GM12878 (cell line): ENCODE measurements around the gene VPS29. TPM values are rescaled to one million over a fixed set of nuclear protein-coding genes. Genes with fewer than 3 reads are reported as not detected.
A peak's percentile ranks its signal among the peaks of the same experiment; 100 is the strongest.

Experiments
- ATAC-seq: fragments of 200-7000 bp; cut with Tn5 transposase; 3 replicates; pipeline ENCODE4 v1.9.1; 2020; ENCODE audit warnings: mild to moderate bottlenecking, moderate library complexity
- BruUV-seq: library from RNA; stranded (reverse); fragments of 400-500 nt; replicated peaks from 2 replicates; lab custom pipeline; 2021; lab: Mats Ljungman, UMichigan
- CTCF ChIA-PET: fragments of 300-600 bp; sonication (Branson Sonifier 250); formaldehyde crosslinking; extraction: SDS; loops from one replicate; lab custom pipeline; 2021; ENCODE audit warnings: inconsistent platforms; lab: Yijun Ruan, JAX
- POLR2A ChIA-PET: fragments of 350-600 bp; formaldehyde crosslinking; extraction: SDS; loops from one replicate; lab custom pipeline; 2021; ENCODE audit warnings: inconsistent platforms; lab: Charles Lee
- RAD21 ChIA-PET: fragments of 300-600 bp; sonication (Branson Sonifier 250); formaldehyde crosslinking; loops from one replicate; lab custom pipeline; 2023; ENCODE audit warnings: antibody characterized with exemption; ENCODE audit not compliant: unreplicated experiment; lab: Charles Lee
- SMC1A ChIA-PET: fragments of 300-600 bp; sonication (Branson Sonifier 250); formaldehyde crosslinking; loops from one replicate; lab custom pipeline; 2023; ENCODE audit not compliant: unreplicated experiment, uncharacterized antibody; lab: Charles Lee
- DNase-seq: peaks from one replicate; pipeline ENCODE4 v3.0.0-alpha.2; 2011; ENCODE audit warnings: low read depth, low spot score
- FAIRE-seq: peaks from 3 replicates; lab custom pipeline; 2011; peaks lifted over from hg19 to GRCh38; lab: Jason Lieb, UNC
- H2AFZ ChIP-seq: 2 replicates; pipeline ENCODE4 v1.6.0; 2011; ENCODE audit warnings: low read depth, low read length, control low read depth; ENCODE audit not compliant: control insufficient read depth
- H3K27ac ChIP-seq: 2 replicates; pipeline ENCODE4 v1.5.1; 2011; ENCODE audit warnings: control low read depth; ENCODE audit not compliant: control insufficient read depth, insufficient read depth
- H3K27me3 ChIP-seq, 2 experiments: replicated peaks in 1 of 2; 2 replicates each; pipeline versions ENCODE4 v1.6.0 to v1.6.1; 2011; ENCODE audit warnings: low read length in 1 of 2; ENCODE audit not compliant: control insufficient read depth in 2 of 2, insufficient read depth in 2 of 2
- H3K36me3 ChIP-seq, 2 experiments: 2 replicates each; pipeline ENCODE4 v1.5.1; 2011; ENCODE audit warnings: low read length in 1 of 2; ENCODE audit not compliant: control insufficient read depth in 2 of 2, insufficient read depth in 2 of 2
- H3K4me1 ChIP-seq: 2 replicates; pipeline ENCODE4 v1.6.1; 2011; ENCODE audit warnings: mild to moderate bottlenecking, low read length, moderate library complexity, mixed read lengths; ENCODE audit not compliant: control insufficient read depth, insufficient read depth
- H3K4me2 ChIP-seq: 2 replicates; pipeline ENCODE4 v1.6.0; 2011; ENCODE audit warnings: control low read depth; ENCODE audit not compliant: control insufficient read depth, insufficient read depth
- H3K4me3 ChIP-seq: fragments of 200-600 bp; sonication (generic); 2 replicates; pipeline ENCODE4 v1.5.1; 2016
- H3K79me2 ChIP-seq: 2 replicates; pipeline ENCODE4 v1.6.0; 2011; ENCODE audit warnings: low read length; ENCODE audit not compliant: control insufficient read depth, insufficient read depth
- H3K9ac ChIP-seq: 2 replicates; pipeline ENCODE4 v1.8.0; 2011; ENCODE audit warnings: low read length, control low read depth, mixed read lengths; ENCODE audit not compliant: control insufficient read depth, insufficient read depth
- H3K9me3 ChIP-seq: replicated peaks from 3 replicates; pipeline ENCODE4 v1.5.1; 2011; ENCODE audit warnings: mild to moderate bottlenecking, low read length; ENCODE audit not compliant: control insufficient read depth, insufficient read depth
- H4K20me1 ChIP-seq: 2 replicates; pipeline ENCODE4 v1.6.0; 2011; ENCODE audit not compliant: control insufficient read depth, insufficient read depth
- BHLHE40 ChIP-seq, 2 experiments: fragments of 450-650 bp in 1 of 2; IDR thresholded peaks; 2 replicates each; pipeline ENCODE4 v1.6.1; 2011 to 2017; ENCODE audit warnings: low read depth in 2 of 2, borderline replicate concordance in 1 of 2, improper control_type of control experiment in 1 of 2, low read length in 1 of 2, mild to moderate bottlenecking in 1 of 2
- BRCA1 ChIP-seq: IDR thresholded peaks from 2 replicates; pipeline ENCODE4 v1.6.1; 2011; ENCODE audit warnings: low read depth, low read length, improper control_type of control experiment
- CBX3 ChIP-seq: fragments of 200-600 bp; sonication (generic); IDR thresholded peaks from 2 replicates; pipeline ENCODE4 v1.6.1; 2016; ENCODE audit warnings: low read depth, borderline replicate concordance
- ETV6 ChIP-seq, 2 experiments: fragments of 450-650 bp in 1 of 2; IDR thresholded peaks in 1 of 2; conservative IDR thresholded peaks in 1 of 2; 2 replicates each; pipeline ENCODE4 v1.6.1; 2014; ENCODE audit warnings: antibody characterized with exemption in 1 of 2, borderline replicate concordance in 1 of 2, low read depth in 1 of 2, mild to moderate bottlenecking in 1 of 2, moderate library complexity in 1 of 2
- HDAC2 ChIP-seq: fragments of 200-600 bp; sonication (generic); IDR thresholded peaks from 2 replicates; pipeline ENCODE4 v1.6.1; 2017
- MEF2B ChIP-seq: fragments of 450-650 bp; IDR thresholded peaks from 2 replicates; pipeline ENCODE4 v1.6.1; 2018; ENCODE audit warnings: mild to moderate bottlenecking, moderate library complexity; ENCODE audit not compliant: partially characterized antibody, poor library complexity, severe bottlenecking
- NFYA ChIP-seq: IDR thresholded peaks from 2 replicates; pipeline ENCODE4 v1.6.1; 2011; ENCODE audit warnings: low read depth, mild to moderate bottlenecking, low read length, improper control_type of control experiment, borderline replicate concordance
- POLR2A ChIP-seq: IDR thresholded peaks from 2 replicates; pipeline ENCODE4 v1.6.1; 2011; ENCODE audit warnings: low read depth, mild to moderate bottlenecking, low read length
- RUNX3 ChIP-seq: IDR thresholded peaks from 2 replicates; pipeline ENCODE4 v1.6.1; 2012; ENCODE audit warnings: low read length, inconsistent platforms
- ZNF622 ChIP-seq: fragments of 450-650 bp; IDR thresholded peaks from 2 replicates; pipeline ENCODE4 v1.6.1; 2017; ENCODE audit warnings: mild to moderate bottlenecking, inconsistent platforms
- WGBS: methylation state at CpG from one replicate; pipeline ENCODE4 v1.1.6; 2016; ENCODE audit warnings: low lambda C conversion rate; ENCODE audit not compliant: insufficient replicate concordance, insufficient coverage; ENCODE audit errors: missing lambda C conversion rate; 5-methylcytosine and 5-hydroxymethylcytosine counted together
- in situ Hi-C: fragments of 300-500 bp; cut with MboI; formaldehyde crosslinking; loops from 9 replicates; pipeline ENCODE4 v1.14.3; 2018; ENCODE audit warnings: mixed read lengths
- intact Hi-C: fragments of 100-400 bp; cut with micrococcal nuclease; formaldehyde crosslinking; loops from one replicate; pipeline ENCODE4 v1.14.2; 2022; ENCODE audit not compliant: unreplicated experiment
- polyA plus RNA-seq, 11 experiments: library from polyadenylated mRNA; depleted of rRNA in 4 of 11; unstranded in 6 of 11; stranded (reverse) in 5 of 11; fragments of >200 nt; fragmentation: Nextera tagmentation in 4 of 11; fragmentation: Illumina TruSeq in 1 of 11; extraction: Ambion mirVana in 4 of 11; extraction: Trizol in 1 of 11; gene quantifications; 1 replicate in 1 of 11; 2 replicates in 10 of 11; pipeline versions ENCODE4 v1.2.1 to v1.2.3, GENCODE V29; 2011 to 2016; ENCODE audit warnings: inconsistent platforms in 2 of 11, missing spikeins in 2 of 11, low read depth in 1 of 11
- total RNA-seq, 4 experiments: library from RNA; depleted of rRNA in 3 of 4; stranded (reverse); fragments of >200 nt in 3 of 4; fragmentation: Illumina TruSeq in 1 of 4; extraction: Trizol in 1 of 4; gene quantifications; 2 replicates each; pipeline versions ENCODE4 v1.2.1 to v1.2.3, GENCODE V29; 2013 to 2021
- TF ChIP-seq, protein P1 (sequence below): IDR thresholded peaks from 2 replicates; pipeline ENCODE4 v1.6.1; 2011; ENCODE audit warnings: borderline replicate concordance, low read depth, mild to moderate bottlenecking, moderate library complexity, mixed read lengths, low read length; ENCODE audit not compliant: insufficient read depth; ENCODE audit errors: extremely low read length

VPS29 gene
- total and polyA plus RNA-seq, 10 of the 15 experiments (the other 5 are each of a cell fraction or from before 2014, with no cell fraction given) = 65.3 to 405 (median 206) TPM

GRCh38 chr12:110549716-110550115 lies 47.8 kb upstream of the VPS29 start:
- TF ChIP-seq NFYA = no peak
- peak; percentile 51 for TF ChIP-seq MEF2B
- no peak for TF ChIP-seq BRCA1
- in situ Hi-C loops (no loop called here), intact Hi-C loops (loop anchor here (5.0 kb wide), 1 partner anchor 37 kb away; no protein-coding TSS in a partner anchor)
- Histone ChIP-seq H3K4me3 (no peak overlapping the region), H3K79me2 (peaks cover 88% of the 10 kb centered on the region), H2AFZ (no peak overlapping the region), H3K9me3 (no peaks in the 10 kb centered on the region; the same call in 2 of the 3 replicates), H3K27ac (peak overlapping the region; percentile 47; the same call in 1 of the 2 replicates), H3K4me1 (peaks cover 11% of the 10 kb centered on the region; the same call in 1 of the 2 replicates), H3K4me2 (0 out of 2 replicates have a peak overlapping the region, but pooled peaks have one; percentile 17), H4K20me1 (peaks cover 4% of the 10 kb centered on the region), H3K9ac (no peak overlapping the region), H3K27me3 (no peaks in the 10 kb centered on the region), H3K36me3 (peaks cover 10 to 45% of the 10 kb centered on the region in 2 experiments)
- BruUV-seq = no TSS peak
- FAIRE-seq (peak; percentile 61), DNase-seq (no peak), ATAC-seq (no peak)
- CTCF ChIA-PET = interaction anchor here (0.6 to 7.3 kb wide), 8 partner anchors 9 to 100 kb away, joined by 3 to 110 read pairs (median 6); partner anchors contain the start of gene ARPC3
- POLR2A ChIA-PET = interaction anchor here (0.9 to 2.6 kb wide), 11 partner anchors 9 to 194 kb away, joined by 4 to 14 read pairs (median 6); no protein-coding TSS in a partner anchor
- WGBS = 48% methylated on average over 2 of the region's 2 CpGs
- RAD21 ChIA-PET = interaction anchor here (0.7 to 3.0 kb wide), 13 partner anchors 10 to 82 kb away, joined by 3 to 16 read pairs (median 4); partner anchors contain the start of genes FAM216A and GPN3
- SMC1A ChIA-PET = interaction anchor here (0.8 to 7.1 kb wide), 19 partner anchors 10 to 92 kb away, joined by 3 to 92 read pairs (median 7); partner anchors contain the start of genes FAM216A and GPN3

DNA sequence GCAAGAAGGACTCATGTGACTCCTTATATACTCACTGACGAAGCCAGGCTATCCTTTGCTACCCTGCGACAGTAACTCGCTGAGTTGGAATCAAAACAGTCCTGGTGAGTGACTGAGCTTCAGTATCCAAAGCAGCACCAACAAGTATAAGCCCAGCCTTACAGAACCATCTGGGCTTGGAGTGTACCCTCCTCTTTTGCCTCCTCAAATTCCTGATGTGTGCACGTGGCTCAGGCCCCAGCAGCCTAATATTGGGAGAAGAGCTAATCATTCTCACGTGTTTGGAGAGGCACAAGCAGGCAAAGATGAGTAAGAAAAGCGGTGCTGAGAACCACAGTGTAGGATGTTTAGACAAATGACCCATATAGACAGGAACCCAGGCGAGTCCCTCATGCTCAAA lies 46.8 kb upstream of the VPS29 start:
- DNase-seq (no peak), ATAC-seq (no peak), FAIRE-seq (no peak)
- 40% methylated on average over 7 of the region's 7 CpGs for WGBS
- Histone ChIP-seq H3K4me2 (no peak overlapping the region), H3K27ac (peak overlapping the region; percentile 31; the same call in 1 of the 2 replicates), H3K36me3 (peaks cover 8 to 48% of the 10 kb centered on the region in 2 experiments), H3K27me3 (no peaks in the 10 kb centered on the region), H2AFZ (no peak overlapping the region), H3K4me3 (no peak overlapping the region), H3K9ac (no peak overlapping the region), H3K79me2 (peaks cover 86% of the 10 kb centered on the region), H3K4me1 (peaks cover 16% of the 10 kb centered on the region), H3K9me3 (no peaks in the 10 kb centered on the region), H4K20me1 (peaks cover 4% of the 10 kb centered on the region)
- in situ Hi-C loops = no loop called here
- CTCF ChIA-PET = interaction anchor here (0.7 to 7.3 kb wide), 11 partner anchors 9 to 206 kb away, joined by 3 to 110 read pairs (median 6); partner anchors contain the start of gene ARPC3
- SMC1A ChIA-PET = interaction anchor here (1.1 to 7.1 kb wide), 20 partner anchors 9 to 91 kb away, joined by 3 to 92 read pairs (median 6); partner anchors contain the start of genes FAM216A and GPN3
- 0 out of 4 replicates have a peak, but pooled peaks of 1 of the 2 experiments have one; percentile 23 for TF ChIP-seq BHLHE40 (IDR thresholded peaks at IDR 0.05; ENCODE audit: borderline replicate concordance in 1 of 2, low read depth in 2 of 2, low read length in 1 of 2)
- TF ChIP-seq RUNX3 = peak; percentile 4; the same call in 1 of the 2 replicates
- no peak for TF ChIP-seq POLR2A
- TF ChIP-seq ZNF622 = no peak
- TF ChIP-seq, protein P1, sequence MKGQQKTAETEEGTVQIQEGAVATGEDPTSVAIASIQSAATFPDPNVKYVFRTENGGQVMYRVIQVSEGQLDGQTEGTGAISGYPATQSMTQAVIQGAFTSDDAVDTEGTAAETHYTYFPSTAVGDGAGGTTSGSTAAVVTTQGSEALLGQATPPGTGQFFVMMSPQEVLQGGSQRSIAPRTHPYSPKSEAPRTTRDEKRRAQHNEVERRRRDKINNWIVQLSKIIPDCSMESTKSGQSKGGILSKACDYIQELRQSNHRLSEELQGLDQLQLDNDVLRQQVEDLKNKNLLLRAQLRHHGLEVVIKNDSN = no peak
- no peak for TF ChIP-seq ETV6 (conservative IDR thresholded peaks at IDR 0.05 in 1 of 2, IDR thresholded peaks at IDR 0.05 in 1 of 2; ENCODE audit: borderline replicate concordance in 1 of 2, low read depth in 1 of 2)
- no peak for TF ChIP-seq HDAC2
- TF ChIP-seq CBX3 = no peak
- POLR2A ChIA-PET = interaction anchor here (0.5 to 2.6 kb wide), 12 partner anchors 9 to 93 kb away, joined by 3 to 14 read pairs (median 5); no protein-coding TSS in a partner anchor
- no TSS peak for BruUV-seq
- RAD21 ChIA-PET = interaction anchor here (0.9 to 3.0 kb wide), 9 partner anchors 11 to 81 kb away, joined by 3 to 16 read pairs (median 5); partner anchors contain the start of genes FAM216A and GPN3
- intact Hi-C loops = loop anchor here (5.0 kb wide), 1 partner anchor 36 kb away; no protein-coding TSS in a partner anchor
